Duodenal mucosa (tissue), 2 donors: ENCODE measurements around the gene TANGO2.

ENCODE experiments used
- H3K27ac ChIP-seq: one replicate; pipeline ENCODE4 v1.7.0; 2013; ENCODE audit warnings: low read depth, low read length
- H3K27me3 ChIP-seq, 2 donors: one replicate each; pipeline ENCODE4 v1.7.0; 2013; ENCODE audit warnings: low read length in 2 of 2, control low read depth in 1 of 2; ENCODE audit not compliant: insufficient read depth in 2 of 2, control insufficient read depth in 1 of 2
- H3K36me3 ChIP-seq, 2 donors: one replicate each; pipeline ENCODE4 v1.7.0; 2013; ENCODE audit warnings: low read length in 2 of 2, control low read depth in 1 of 2; ENCODE audit not compliant: insufficient read depth in 2 of 2, control insufficient read depth in 1 of 2
- H3K4me1 ChIP-seq, 2 donors: one replicate each; pipeline ENCODE4 v1.7.0; 2013; ENCODE audit warnings: low read length in 2 of 2, control low read depth in 1 of 2; ENCODE audit not compliant: insufficient read depth in 2 of 2, control insufficient read depth in 1 of 2
- H3K4me3 ChIP-seq, 2 donors: one replicate each; pipeline ENCODE4 v1.7.0; 2013; ENCODE audit warnings: low read length in 2 of 2, low read depth in 1 of 2
- H3K9ac ChIP-seq, 2 donors: one replicate each; pipeline ENCODE4 v1.7.0; 2013; ENCODE audit warnings: low read length in 2 of 2, low read depth in 1 of 2
- H3K9me3 ChIP-seq, 2 donors: one replicate each; pipeline ENCODE4 v1.7.0; 2013; ENCODE audit warnings: low read length in 2 of 2, control low read depth in 1 of 2; ENCODE audit not compliant: control insufficient read depth in 1 of 2

Gene TANGO2

DNA sequence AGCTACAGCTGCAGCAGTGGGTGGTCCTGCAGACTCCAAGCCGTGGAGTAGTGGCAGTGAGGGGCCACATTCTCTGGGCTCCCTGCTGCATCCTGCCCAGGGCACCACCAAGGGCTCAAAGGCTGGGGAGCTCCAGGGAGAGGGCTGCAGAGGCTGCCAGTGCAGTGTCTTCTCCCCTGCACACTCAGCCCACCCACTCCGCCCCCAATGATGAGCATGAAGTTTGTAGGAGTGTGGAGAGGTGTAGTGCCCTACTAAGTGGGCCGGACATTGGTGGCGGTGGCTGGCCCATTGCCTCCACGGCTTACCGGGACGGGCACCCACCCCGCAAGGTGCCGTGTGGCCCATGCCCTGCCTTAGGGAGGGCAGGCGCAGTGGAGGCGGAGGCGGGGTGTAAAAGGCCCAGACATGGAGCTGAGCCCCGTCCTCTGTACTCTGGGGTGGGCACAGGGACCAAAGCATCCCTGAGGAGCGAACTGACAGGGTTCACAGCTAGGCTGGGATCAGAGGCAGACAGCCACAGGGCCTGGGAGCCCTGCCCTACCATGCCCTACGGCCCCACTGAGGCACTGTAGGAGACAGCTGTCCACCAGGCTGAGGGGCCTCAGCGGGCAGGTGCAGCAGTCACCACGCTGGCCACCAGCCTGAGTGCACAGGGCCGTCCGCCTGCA is 23.2 kb upstream of the TANGO2 start:
- no peaks in the 10 kb centered on the region for H3K9me3 ChIP-seq
- no peaks in the 10 kb centered on the region for H3K36me3 ChIP-seq
- no peak overlapping the region for H3K27ac ChIP-seq
- no peaks in the 10 kb centered on the region for H3K27me3 ChIP-seq
- H3K4me3 ChIP-seq = no peak overlapping the region
- H3K9ac ChIP-seq = no peak overlapping the region
- H3K4me1 ChIP-seq = no peaks in the 10 kb centered on the region

DNA sequence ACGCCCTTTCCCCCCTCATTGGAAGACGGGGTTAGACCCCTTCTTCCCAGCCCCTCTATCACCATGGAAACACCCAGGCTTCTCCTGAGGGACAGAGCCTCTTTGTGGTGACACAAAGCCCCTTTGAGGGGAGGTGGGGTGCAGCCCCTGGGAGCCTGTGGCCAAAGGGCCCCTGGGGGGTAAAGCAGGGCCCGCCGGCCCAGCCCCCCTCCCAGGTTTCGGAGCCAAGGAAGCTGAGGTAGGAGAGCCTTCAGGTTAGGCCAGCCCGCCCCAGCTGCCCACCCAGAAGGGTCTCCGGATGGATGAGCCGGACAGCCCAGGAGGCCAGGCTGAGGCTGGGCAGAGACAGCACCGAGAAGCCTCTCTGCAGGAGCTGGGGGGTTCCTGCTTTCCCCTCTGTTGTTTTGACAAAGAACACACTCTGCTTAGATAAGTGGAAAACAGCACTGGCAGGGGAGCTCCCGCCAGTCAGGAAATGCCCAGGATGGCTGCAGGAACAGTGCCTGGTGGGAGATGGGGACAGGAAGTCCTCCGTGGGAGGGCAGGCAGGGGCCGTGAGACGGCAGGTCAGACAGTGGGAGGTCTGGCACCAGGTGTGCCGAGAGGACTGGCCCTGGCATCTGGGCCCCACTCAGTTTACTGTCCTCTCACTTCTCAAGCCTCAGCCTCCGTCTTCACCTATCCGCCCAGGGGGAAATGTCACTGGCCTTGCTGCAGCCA is 22.5 kb upstream of the TANGO2 start:
- Histone ChIP-seq H3K36me3 (no peaks in the 10 kb centered on the region), H3K27ac (no peak overlapping the region), H3K4me1 (no peaks in the 10 kb centered on the region), H3K4me3 (no peak overlapping the region), H3K27me3 (no peaks in the 10 kb centered on the region), H3K9ac (no peak overlapping the region), H3K9me3 (no peaks in the 10 kb centered on the region)

DNA sequence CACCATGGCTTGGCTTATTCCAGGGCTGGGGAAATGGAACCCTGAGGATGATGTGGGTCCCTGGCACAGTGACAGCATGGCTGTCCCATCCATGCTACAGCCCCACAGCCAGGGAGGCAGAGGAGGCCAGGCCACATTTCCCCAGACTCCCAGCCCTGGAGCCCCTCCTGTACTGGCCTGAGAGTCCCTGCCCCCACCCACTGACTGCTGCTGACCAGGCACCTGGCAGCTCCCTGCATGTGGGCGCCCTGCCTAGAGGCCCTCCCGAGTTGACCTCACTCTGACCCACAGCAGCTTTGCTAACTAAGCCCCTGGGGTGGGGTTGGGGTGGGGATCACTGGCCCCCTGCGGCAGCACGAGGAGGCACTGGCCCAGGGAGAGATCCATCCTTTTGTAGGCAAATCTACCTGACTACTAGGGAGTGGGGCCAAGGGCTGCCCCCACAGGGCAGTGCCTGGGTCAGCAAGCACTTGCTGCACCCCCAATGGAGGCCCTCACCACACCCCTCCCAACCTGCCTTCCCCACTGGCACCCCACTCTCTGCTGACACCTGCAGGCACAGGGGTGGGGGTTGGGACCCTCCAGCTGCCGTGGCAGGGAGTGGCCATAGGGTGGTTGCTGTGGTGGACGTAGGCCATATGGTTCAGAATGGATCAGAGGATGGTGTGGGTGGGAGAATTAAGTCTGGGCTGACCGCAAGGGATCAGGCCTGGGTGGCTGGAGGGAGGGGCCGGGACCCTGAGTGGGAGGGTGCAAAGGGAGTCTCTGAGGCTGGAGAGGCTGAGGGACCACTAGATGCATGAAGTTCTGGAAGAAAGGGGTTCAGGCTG is 21.7 kb upstream of the TANGO2 start:
- H3K27me3 ChIP-seq = no peaks in the 10 kb centered on the region
- no peak overlapping the region for H3K9ac ChIP-seq
- H3K4me1 ChIP-seq = no peaks in the 10 kb centered on the region
- no peak overlapping the region for H3K4me3 ChIP-seq
- H3K9me3 ChIP-seq = peaks cover 0 to 3% of the 10 kb centered on the region in 2 donors
- H3K27ac ChIP-seq = no peak overlapping the region
- no peaks in the 10 kb centered on the region for H3K36me3 ChIP-seq

DNA sequence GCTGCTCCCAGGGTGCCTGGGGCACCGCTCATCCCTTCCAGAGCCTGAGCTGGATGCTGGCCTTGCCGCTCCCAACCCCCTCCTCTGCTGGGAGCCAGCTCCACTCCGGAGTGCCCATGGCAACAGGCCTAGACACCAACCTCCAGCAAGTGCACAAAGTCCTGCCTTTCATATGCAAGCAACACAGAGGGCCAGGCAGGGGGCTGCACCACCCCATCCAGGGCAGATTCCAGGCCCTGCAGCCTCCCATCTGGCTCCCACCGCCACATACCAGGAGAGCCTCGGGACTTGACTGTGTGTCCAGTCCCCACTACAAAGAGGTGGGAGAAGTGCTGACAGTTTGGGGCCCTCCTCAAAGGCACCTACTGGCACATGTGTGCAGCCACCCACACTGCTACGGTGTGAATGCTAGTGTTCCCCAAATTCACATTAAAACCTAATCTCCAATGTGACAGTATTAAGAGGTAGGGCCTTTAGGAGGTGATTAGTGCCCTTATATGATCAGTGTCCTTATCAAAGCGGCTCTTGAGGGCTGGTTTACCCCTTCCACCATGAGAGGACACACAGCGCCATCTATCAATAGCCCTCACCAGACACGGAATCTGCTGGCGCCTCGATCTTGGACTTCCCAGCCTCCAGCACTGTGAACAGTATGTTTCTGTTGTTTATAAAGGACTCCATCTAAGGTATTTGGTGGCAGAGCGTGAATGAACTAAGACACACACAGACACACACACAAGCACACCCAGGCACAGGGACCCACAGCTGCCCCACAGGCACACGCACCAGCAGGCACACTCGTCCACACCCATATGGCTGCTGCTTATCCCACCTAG is 20.4 kb upstream of the TANGO2 start:
- peaks cover 0 to 8% of the 10 kb centered on the region in 2 donors for H3K9me3 ChIP-seq
- no peak overlapping the region for H3K27ac ChIP-seq
- no peak overlapping the region for H3K4me3 ChIP-seq
- no peak overlapping the region for H3K9ac ChIP-seq
- no peaks in the 10 kb centered on the region for H3K4me1 ChIP-seq
- no peaks in the 10 kb centered on the region for H3K36me3 ChIP-seq
- no peaks in the 10 kb centered on the region for H3K27me3 ChIP-seq

DNA sequence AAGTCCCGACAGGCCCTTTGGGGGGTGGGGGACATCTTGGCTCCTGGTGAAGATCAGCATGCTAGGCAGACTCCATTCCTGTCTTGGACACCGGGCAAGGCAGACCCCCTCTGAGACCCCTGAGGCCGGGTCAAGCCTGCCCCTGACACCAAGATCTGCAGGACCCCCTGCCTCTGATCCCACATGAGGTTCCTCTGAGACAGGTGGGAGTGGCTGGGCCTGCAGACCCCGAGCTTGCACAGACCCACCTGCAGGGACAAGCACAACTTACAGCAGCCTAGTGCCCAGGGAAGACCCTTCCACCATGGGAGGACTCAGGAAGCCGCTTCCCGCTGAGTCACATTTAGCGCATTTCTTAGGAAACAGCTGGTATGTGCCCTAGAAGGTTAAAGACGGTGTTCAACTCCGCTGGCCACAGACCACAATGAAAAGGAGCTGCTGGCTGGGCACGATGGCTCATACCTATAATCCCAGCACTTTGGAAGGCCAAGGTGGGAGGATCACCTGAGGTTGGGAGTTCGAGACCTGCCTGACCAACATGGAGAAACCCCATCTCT is 19.8 kb upstream of the TANGO2 start:
- no peak overlapping the region for H3K4me3 ChIP-seq
- H3K9ac ChIP-seq = no peak overlapping the region
- no peaks in the 10 kb centered on the region for H3K4me1 ChIP-seq
- no peaks in the 10 kb centered on the region for H3K27me3 ChIP-seq
- H3K9me3 ChIP-seq = peaks cover 0 to 8% of the 10 kb centered on the region in 2 donors
- no peak overlapping the region for H3K27ac ChIP-seq
- H3K36me3 ChIP-seq = no peaks in the 10 kb centered on the region

DNA sequence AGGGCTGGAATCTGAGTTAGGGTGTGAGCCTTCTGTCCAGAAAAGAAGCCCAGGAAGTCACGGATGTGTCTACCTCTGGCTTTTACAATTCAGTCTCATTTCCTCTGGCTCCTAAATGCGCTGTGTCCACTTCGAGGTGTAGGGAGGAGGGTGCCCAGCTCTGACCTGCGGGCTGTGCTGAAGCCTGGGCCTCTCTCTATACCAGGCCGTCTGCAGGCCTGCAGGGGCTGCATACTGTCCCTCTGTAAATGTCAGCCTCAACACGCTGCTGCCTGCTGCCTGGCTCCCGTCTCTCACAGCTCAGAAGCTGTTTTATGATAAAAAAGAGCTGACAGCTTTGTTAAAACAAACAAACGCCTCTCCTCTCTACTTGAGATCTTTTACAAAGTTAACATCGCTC is 18.8 kb upstream of the TANGO2 start:
- no peak overlapping the region for H3K27ac ChIP-seq
- peaks cover 0 to 8% of the 10 kb centered on the region in 2 donors for H3K9me3 ChIP-seq
- no peaks in the 10 kb centered on the region for H3K27me3 ChIP-seq
- no peak overlapping the region for H3K4me3 ChIP-seq
- H3K9ac ChIP-seq = no peak overlapping the region
- H3K4me1 ChIP-seq = no peaks in the 10 kb centered on the region
- H3K36me3 ChIP-seq = no peaks in the 10 kb centered on the region

DNA sequence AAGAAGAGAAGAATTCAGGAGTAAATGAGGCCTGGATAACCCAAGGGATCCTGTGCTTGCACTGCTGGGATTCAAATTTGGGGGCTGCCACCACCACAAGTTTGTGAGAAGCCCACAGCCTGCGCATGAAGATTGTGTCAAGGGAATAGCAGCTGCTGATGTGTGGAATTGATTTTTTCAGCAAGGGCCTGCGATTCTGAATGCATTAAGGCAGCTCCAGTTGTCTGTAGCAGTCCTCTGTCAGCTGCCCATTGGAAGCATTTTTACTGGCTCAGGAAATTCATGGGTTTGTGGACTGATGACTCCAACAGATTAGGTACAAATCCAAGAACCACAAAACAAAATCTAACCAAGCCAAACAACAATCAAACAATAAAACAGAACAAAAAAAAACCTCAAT is 18.3 kb upstream of the TANGO2 start:
- Histone ChIP-seq H3K9ac (no peak overlapping the region), H3K4me3 (no peak overlapping the region), H3K4me1 (no peaks in the 10 kb centered on the region), H3K36me3 (no peaks in the 10 kb centered on the region), H3K9me3 (peaks cover 0 to 8% of the 10 kb centered on the region in 2 donors), H3K27ac (no peak overlapping the region), H3K27me3 (no peaks in the 10 kb centered on the region)

DNA sequence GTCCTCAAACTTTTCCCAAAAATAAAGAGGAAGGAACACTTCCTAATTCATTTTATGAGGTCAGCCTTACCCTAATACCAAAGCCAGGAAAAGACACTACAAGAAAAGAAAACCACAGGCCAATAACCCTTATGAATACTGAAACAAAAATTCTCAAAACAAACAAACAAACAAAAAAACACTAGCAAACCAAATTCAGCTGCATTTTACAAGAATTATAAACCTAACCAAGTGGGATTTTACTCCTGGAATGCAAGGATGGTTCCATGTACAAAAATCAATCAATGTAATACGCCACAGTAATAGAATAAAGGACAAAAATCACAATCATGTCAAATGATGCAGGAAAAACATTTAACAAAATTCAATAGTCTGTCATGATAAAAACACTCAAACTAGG is 17.6 kb upstream of the TANGO2 start:
- no peaks in the 10 kb centered on the region for H3K36me3 ChIP-seq
- peaks cover 0 to 8% of the 10 kb centered on the region in 2 donors for H3K9me3 ChIP-seq
- no peak overlapping the region for H3K9ac ChIP-seq
- H3K27me3 ChIP-seq = no peaks in the 10 kb centered on the region
- H3K4me1 ChIP-seq = no peaks in the 10 kb centered on the region
- no peak overlapping the region for H3K27ac ChIP-seq
- H3K4me3 ChIP-seq = no peak overlapping the region

DNA sequence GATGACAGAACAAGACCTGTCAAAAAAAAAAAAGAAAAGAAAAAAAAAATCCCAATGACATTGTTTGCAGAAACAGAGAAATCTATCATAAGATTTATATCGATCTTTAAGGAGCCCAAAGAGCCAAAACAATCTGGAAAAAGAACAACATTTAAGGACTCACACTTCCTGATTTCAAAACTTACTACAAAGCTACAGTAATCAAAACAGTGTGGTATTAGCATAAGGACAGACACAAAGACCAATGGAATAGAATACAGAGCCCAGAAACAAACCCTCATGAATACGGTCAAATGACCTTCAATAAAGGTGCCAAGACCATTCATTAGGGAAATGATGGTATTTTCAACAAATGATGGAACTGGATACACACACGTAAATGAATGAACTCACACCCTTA is 16.4 kb upstream of the TANGO2 start:
- H3K4me1 ChIP-seq = no peaks in the 10 kb centered on the region
- peaks cover 0 to 8% of the 10 kb centered on the region in 2 donors for H3K9me3 ChIP-seq
- no peak overlapping the region for H3K4me3 ChIP-seq
- H3K27me3 ChIP-seq = no peaks in the 10 kb centered on the region
- H3K9ac ChIP-seq = no peak overlapping the region
- H3K27ac ChIP-seq = no peak overlapping the region
- no peaks in the 10 kb centered on the region for H3K36me3 ChIP-seq
